CD14-positive monocyte (primary cell): ENCODE data around the gene MAP1LC3C. TPM values are rescaled to one million over a fixed set of nuclear protein-coding genes. Genes with fewer than 3 reads are reported as not detected.

Source experiments
- DNase-seq, 3 donors: peaks; one replicate each; pipeline ENCODE4 v3.0.0-alpha.2; 2011 to 2022
- H2AFZ ChIP-seq: 2 replicates; pipeline ENCODE4 v1.6.0; 2012; ENCODE audit warnings: mild to moderate bottlenecking, low read depth, low read length, inconsistent platforms; ENCODE audit not compliant: insufficient read depth, poor library complexity, severe bottlenecking
- H3K27ac ChIP-seq, 2 donors: 1 replicate in 1 of 2; 2 replicates in 1 of 2; pipeline ENCODE4 v1.5.1; 2012 to 2013; ENCODE audit warnings: low read length in 2 of 2, control low read depth in 1 of 2, inconsistent platforms in 1 of 2, low read depth in 1 of 2, mild to moderate bottlenecking in 1 of 2
- H3K27me3 ChIP-seq, 2 donors: one replicate each; pipeline versions ENCODE4 v1.6.0 to v1.6.1; 2011 to 2013; ENCODE audit warnings: low read length in 2 of 2; ENCODE audit not compliant: control insufficient read depth in 2 of 2, insufficient read depth in 2 of 2
- H3K36me3 ChIP-seq, 2 donors: replicated peaks in 1 of 2; 1 replicate in 1 of 2; 2 replicates in 1 of 2; pipeline versions ENCODE4 v1.5.1 to v1.6.1; 2012 to 2013; ENCODE audit warnings: low read length in 2 of 2, control low read depth in 1 of 2, inconsistent platforms in 1 of 2, mild to moderate bottlenecking in 1 of 2; ENCODE audit not compliant: insufficient read depth in 2 of 2, control insufficient read depth in 1 of 2
- H3K4me1 ChIP-seq, 2 donors: 1 replicate in 1 of 2; 2 replicates in 1 of 2; pipeline versions ENCODE4 v1.5.1 to v1.6.1; 2012 to 2013; ENCODE audit warnings: low read length in 2 of 2, control low read depth in 1 of 2, inconsistent platforms in 1 of 2, mild to moderate bottlenecking in 1 of 2, moderate library complexity in 1 of 2; ENCODE audit not compliant: insufficient read depth in 2 of 2, control insufficient read depth in 1 of 2
- H3K4me2 ChIP-seq: replicated peaks from 2 replicates; pipeline ENCODE3; 2012; ENCODE audit warnings: low read length, moderate library complexity, mild to moderate bottlenecking; ENCODE audit not compliant: poor library complexity, severe bottlenecking; ENCODE audit errors: extremely low read depth
- H3K4me3 ChIP-seq, 3 experiments: fragments of 200-600 bp in 1 of 3; sonication (generic) in 1 of 3; replicated peaks in 1 of 3; 1 replicate in 2 of 3; 2 replicates in 1 of 3; pipeline ENCODE4 v1.5.1; 2011 to 2013; ENCODE audit warnings: low read length in 3 of 3, mild to moderate bottlenecking in 3 of 3, control low read depth in 2 of 3, low read depth in 2 of 3, inconsistent platforms in 1 of 3, moderate library complexity in 1 of 3
- H3K79me2 ChIP-seq: 2 replicates; pipeline ENCODE4 v1.6.0; 2012; ENCODE audit warnings: mild to moderate bottlenecking, control low read depth, inconsistent platforms, low read length, moderate library complexity; ENCODE audit not compliant: insufficient read depth
- H3K9ac ChIP-seq: 2 replicates; pipeline ENCODE4 v1.6.0; 2017; ENCODE audit warnings: low read length, mild to moderate bottlenecking; ENCODE audit not compliant: insufficient read depth, poor library complexity, severe bottlenecking
- H3K9me3 ChIP-seq, 2 donors: replicated peaks in 1 of 2; 1 replicate in 1 of 2; 2 replicates in 1 of 2; pipeline versions ENCODE4 v1.5.1 to v1.6.1; 2012 to 2013; ENCODE audit warnings: low read length in 2 of 2, control low read depth in 1 of 2; ENCODE audit not compliant: control insufficient read depth in 1 of 2, insufficient read depth in 1 of 2
- H4K20me1 ChIP-seq: 2 replicates; pipeline ENCODE4 v1.6.0; 2012; ENCODE audit warnings: mild to moderate bottlenecking, low read length, control low read depth, moderate library complexity; ENCODE audit not compliant: insufficient read depth
- H3K27ac Mint-ChIP-seq, 7 donors: one replicate each; pipeline ENCODE4 v1.8.0; 2020; ENCODE audit warnings: mild to moderate bottlenecking in 7 of 7, mixed read lengths in 7 of 7, moderate library complexity in 6 of 7, inconsistent platforms in 2 of 7
- H3K27me3 Mint-ChIP-seq, 3 donors: one replicate each; pipeline ENCODE4 v1.8.0; 2021 to 2022; ENCODE audit warnings: low read depth in 3 of 3, mild to moderate bottlenecking in 3 of 3, mixed read lengths in 3 of 3, moderate library complexity in 3 of 3, inconsistent platforms in 1 of 3
- H3K36me3 Mint-ChIP-seq, 2 donors: one replicate each; pipeline ENCODE4 v1.8.0; 2020; ENCODE audit warnings: mixed read lengths in 2 of 2, inconsistent platforms in 1 of 2, mild to moderate bottlenecking in 1 of 2
- H3K4me1 Mint-ChIP-seq: one replicate; pipeline ENCODE4 v1.8.0; 2020; ENCODE audit warnings: mild to moderate bottlenecking, mixed read lengths
- H3K4me3 Mint-ChIP-seq, 2 donors: one replicate each; pipeline ENCODE4 v1.8.0; 2020; ENCODE audit warnings: mild to moderate bottlenecking in 2 of 2, mixed read lengths in 2 of 2, moderate library complexity in 1 of 2
- H3K9me3 Mint-ChIP-seq, 7 donors: one replicate each; pipeline ENCODE4 v1.8.0; 2020 to 2022; ENCODE audit warnings: mixed read lengths in 7 of 7, mild to moderate bottlenecking in 6 of 7, moderate library complexity in 6 of 7, inconsistent platforms in 2 of 7
- WGBS: methylation state at CpG from one replicate; pipeline ENCODE4 v1.1.5; 2013; ENCODE audit warnings: missing lambda C conversion rate; ENCODE audit not compliant: insufficient coverage; 5-methylcytosine and 5-hydroxymethylcytosine counted together
- intact Hi-C, 2 donors: fragments of 100-400 bp; cut with micrococcal nuclease; formaldehyde crosslinking; loops; one replicate each; pipeline versions ENCODE4 v1.15.0 to v1.15.1; 2023
- polyA plus RNA-seq, 3 donors: library from polyadenylated mRNA; depleted of rRNA in 1 of 3; unstranded in 2 of 3; stranded (reverse) in 1 of 3; fragments of 300-500 nt in 2 of 3; fragments of >200 nt in 1 of 3; fragmentation: Illumina TruSeq in 2 of 3; gene quantifications; 1 replicate in 2 of 3; 2 replicates in 1 of 3; pipeline ENCODE4 v1.2.3, GENCODE V29; 2012 to 2021
- TF ChIP-seq, protein P1 (sequence below): fragments of 200-600 bp; IDR thresholded peaks from one replicate; pipeline ENCODE4 v1.8.0; 2022; ENCODE audit warnings: antibody characterized with exemption, mild to moderate bottlenecking

MAP1LC3C gene
- polyA plus RNA-seq, 3 donors = 0.07 TPM; not detected in 2

DNA sequence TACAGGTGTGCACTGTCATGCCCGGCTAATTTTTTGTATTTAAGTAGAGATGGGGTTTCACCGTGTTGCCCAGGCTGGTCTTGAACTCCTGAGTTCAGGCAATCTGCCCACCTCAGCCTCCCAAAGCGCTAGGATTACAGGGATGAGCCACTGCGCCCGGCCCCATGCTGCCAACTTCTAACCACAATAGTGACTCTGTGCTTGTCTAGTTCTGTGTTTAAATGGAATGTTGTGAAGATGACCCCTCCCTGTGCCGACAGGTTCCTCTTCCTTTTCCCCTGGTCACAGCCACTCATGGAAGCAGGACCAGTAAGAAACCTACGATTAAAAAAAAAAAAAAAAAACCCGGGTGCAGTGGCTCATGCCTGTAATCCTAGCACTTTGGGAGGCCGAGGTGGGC, 4.7 kb downstream of the MAP1LC3C start:
- intact Hi-C loops = loop anchor here in 1 of 2 donors (10.0 kb wide), 2 partner anchors 99 to 469 kb away; no protein-coding TSS in a partner anchor
- Histone ChIP-seq H3K4me3 (no peak overlapping the region), H4K20me1 (no peaks in the 10 kb centered on the region), H3K4me2 (no peak overlapping the region), H3K9ac (no peak overlapping the region), H3K27ac (no peak overlapping the region), H3K4me1 (peaks cover 0 to 7% of the 10 kb centered on the region in 2 donors), H3K9me3 (no peaks in the 10 kb centered on the region), H3K27me3 (peaks cover 0 to 5% of the 10 kb centered on the region in 2 donors), H2AFZ (no peak overlapping the region), H3K79me2 (no peaks in the 10 kb centered on the region), H3K36me3 (no peaks in the 10 kb centered on the region)
- Mint-ChIP-seq H3K9me3 (no peaks in the 10 kb centered on the region), H3K4me1 (peaks cover 6% of the 10 kb centered on the region), H3K27ac (no peak overlapping the region), H3K4me3 (no peak overlapping the region), H3K27me3 (peaks cover 6 to 19% (median 6%) of the 10 kb centered on the region in 3 donors), H3K36me3 (no peaks in the 10 kb centered on the region)
- 83% methylated on average over 3 of the region's 9 CpGs for WGBS
- DNase-seq = no peak
- TF ChIP-seq, protein P1, sequence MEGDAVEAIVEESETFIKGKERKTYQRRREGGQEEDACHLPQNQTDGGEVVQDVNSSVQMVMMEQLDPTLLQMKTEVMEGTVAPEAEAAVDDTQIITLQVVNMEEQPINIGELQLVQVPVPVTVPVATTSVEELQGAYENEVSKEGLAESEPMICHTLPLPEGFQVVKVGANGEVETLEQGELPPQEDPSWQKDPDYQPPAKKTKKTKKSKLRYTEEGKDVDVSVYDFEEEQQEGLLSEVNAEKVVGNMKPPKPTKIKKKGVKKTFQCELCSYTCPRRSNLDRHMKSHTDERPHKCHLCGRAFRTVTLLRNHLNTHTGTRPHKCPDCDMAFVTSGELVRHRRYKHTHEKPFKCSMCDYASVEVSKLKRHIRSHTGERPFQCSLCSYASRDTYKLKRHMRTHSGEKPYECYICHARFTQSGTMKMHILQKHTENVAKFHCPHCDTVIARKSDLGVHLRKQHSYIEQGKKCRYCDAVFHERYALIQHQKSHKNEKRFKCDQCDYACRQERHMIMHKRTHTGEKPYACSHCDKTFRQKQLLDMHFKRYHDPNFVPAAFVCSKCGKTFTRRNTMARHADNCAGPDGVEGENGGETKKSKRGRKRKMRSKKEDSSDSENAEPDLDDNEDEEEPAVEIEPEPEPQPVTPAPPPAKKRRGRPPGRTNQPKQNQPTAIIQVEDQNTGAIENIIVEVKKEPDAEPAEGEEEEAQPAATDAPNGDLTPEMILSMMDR = no peak

DNA sequence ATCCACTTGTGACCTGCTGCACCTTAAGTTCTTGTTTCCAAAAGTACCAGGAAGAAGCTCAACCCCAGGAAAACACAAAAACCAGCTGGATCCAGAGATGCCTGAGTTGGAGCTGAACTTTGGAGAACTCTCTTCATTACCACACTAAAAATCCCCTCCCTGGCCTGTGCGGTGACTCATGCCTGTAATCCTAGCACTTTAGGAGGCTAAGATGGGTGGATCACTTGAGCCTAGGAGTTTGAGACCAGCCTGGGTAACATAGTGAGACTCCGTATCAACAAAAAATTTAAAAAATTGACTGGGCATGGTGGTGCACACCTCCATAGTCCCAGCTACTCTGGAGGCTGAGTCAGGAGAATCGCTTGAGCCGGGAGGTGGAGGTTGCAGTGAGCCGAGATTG, 6.2 kb downstream of the MAP1LC3C start:
- DNase-seq = peak in 1 of 3 donors; percentile 23
- intact Hi-C loops = loop anchor here in 1 of 2 donors (10.0 kb wide), 2 partner anchors 98 to 468 kb away; no protein-coding TSS in a partner anchor
- no peaks in the 10 kb centered on the region for H3K36me3 Mint-ChIP-seq
- 96% methylated on average over 4 of the region's 5 CpGs for WGBS
- no peaks in the 10 kb centered on the region for H3K4me1 ChIP-seq
- peaks cover 0 to 5% of the 10 kb centered on the region in 2 donors for H3K27me3 ChIP-seq
- no peaks in the 10 kb centered on the region for H3K79me2 ChIP-seq
- no peak overlapping the region for H3K4me2 ChIP-seq
- H3K9me3 Mint-ChIP-seq = no peaks in the 10 kb centered on the region
- H3K27me3 Mint-ChIP-seq = peaks cover 6 to 19% (median 8%) of the 10 kb centered on the region in 3 donors
- H3K27ac ChIP-seq = no peak overlapping the region
- H3K36me3 ChIP-seq = no peaks in the 10 kb centered on the region
- H3K9me3 ChIP-seq = no peaks in the 10 kb centered on the region
- no peaks in the 10 kb centered on the region for H4K20me1 ChIP-seq
- no peak overlapping the region for H3K4me3 Mint-ChIP-seq
- TF ChIP-seq, protein P1 = no peak
- H3K27ac Mint-ChIP-seq = no peak overlapping the region
- H2AFZ ChIP-seq = no peak overlapping the region
- H3K9ac ChIP-seq = no peak overlapping the region
- no peaks in the 10 kb centered on the region for H3K4me1 Mint-ChIP-seq
- H3K4me3 ChIP-seq = no peak overlapping the region
